GM19351 (cell line): ENCODE data around the gene ZNF280C.
"Not testable (repeated sequence)": the region's sequence is repeated elsewhere in the genome, so short reads cannot be mapped to it uniquely, and the experiment has no call there.

Experiments
- ATAC-seq: cut with Tn5 transposase; IDR thresholded peaks from one replicate; pipeline ENCODE4 v1.9.1; 2021; ENCODE audit warnings: mild to moderate bottlenecking, moderate library complexity; ENCODE audit not compliant: unreplicated experiment

Gene ZNF280C

GRCh38 chrX:130268449-130269170, at the start of gene ZNF280C:
TSS of gene ZNF280C (minus strand) at chrX:130268899. CDS start at chrX:130260449, 8,450 bp downstream.
- ATAC-seq: peak; percentile 89

- ATAC-seq: no peak
Observed at GRCh38 chrX:130304587-130305368, 36.1 kb upstream of the ZNF280C start.

GRCh38 chrX:130301977-130302376, 33.3 kb upstream of the ZNF280C start:
- ATAC-seq: no peak

DNA sequence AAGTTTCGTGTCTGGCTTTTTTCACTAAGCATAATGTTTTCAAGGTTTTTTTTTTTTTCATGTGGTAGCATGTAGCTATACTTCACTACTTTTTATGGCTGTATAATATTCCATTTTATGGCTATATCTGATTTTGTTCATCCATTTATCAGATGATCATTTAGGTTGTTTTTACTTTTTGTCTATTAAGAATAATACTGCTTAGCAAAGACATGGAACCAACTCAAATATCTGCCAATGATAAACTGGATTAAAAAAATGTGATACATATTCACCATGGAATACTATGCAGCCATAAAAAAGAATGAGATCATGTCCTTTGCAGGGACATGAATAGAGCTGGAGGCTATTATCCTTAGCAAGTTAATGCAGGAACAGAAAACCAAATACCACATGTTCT, 32.7 kb upstream of the ZNF280C start:
- ATAC-seq: no peak

GRCh38 chrX:130300010-130300282, 31.2 kb upstream of the ZNF280C start:
- no peak for ATAC-seq

GRCh38 chrX:130299279-130300009, 30.7 kb upstream of the ZNF280C start:
- no peak for ATAC-seq

GRCh38 chrX:130296743-130297142, 28.0 kb upstream of the ZNF280C start:
- ATAC-seq: no peak

DNA sequence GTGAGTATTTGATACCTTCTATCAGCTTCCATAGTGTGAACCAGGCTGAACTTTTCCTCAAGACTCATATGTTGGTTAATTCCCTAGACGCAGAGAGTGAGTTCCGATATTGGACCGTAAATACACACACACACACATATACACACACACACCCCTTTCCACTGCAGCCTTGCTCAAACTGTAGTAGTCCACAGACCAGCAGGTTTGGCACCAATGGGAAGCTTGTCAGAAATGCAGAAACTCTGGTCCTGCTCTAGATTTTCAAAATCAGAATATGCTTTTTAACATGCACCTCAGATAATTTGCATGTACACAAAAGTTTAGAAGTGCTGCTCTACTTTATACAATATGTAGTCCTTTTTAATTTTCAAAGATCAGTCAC, 27.6 kb upstream of the ZNF280C start:
- ATAC-seq: no peak

DNA sequence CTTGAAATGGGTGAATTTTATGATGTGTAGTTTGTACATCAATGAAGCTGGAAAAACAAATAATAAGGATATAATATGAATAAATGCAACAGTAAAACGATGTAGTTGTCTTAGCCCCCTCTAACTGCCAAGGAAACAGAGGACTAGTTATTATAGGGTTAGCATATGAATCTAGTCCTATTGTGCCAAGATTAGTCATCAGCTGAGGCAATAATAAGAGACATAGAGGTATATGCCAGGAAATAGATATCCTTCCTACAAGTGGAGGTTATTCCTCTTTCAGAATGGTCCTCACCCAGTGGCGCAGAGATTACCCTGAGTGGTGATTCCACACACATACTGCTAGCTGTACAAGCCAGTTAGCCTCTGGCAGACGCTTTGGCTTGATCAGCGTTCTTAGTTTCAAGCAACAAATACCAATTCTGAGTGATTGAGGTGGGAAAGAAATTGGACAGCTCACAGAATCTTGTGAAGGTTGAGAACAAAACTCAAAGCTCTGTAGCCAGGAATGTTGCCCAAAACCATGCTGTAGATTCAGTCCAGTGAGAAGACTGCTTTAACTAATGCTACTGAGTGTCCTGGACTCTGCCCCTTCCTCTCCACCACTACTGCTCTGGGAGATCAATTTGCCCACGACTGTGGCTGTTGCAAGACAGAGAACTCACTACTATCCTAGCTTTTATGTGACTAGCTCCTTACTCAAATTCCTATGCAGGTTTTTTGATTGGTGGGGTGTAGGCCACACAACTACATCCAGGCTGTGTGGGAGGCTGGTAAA, 27.0 kb upstream of the ZNF280C start:
- ATAC-seq: no peak

- no peak for ATAC-seq
Observed at GRCh38 chrX:130287071-130287770, 18.5 kb upstream of the ZNF280C start.

DNA sequence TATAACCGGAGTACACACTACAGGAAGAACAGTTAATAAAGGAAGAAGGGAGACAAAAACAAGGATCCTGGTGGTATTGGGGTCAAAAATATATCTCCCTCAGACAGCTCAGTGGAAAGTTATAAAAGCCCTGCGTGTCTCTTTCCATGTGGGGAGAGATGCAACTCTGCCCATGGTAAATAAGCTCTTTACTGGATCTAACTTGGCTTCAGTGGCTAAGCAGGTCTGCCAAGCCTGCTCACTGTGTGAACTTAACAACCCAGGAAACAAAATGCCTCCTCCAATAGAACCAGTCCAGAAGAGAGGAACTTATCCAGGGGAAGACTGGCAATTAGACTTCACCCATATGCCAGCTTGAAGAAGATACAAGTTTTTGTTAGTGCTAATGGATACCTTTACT, 17.0 kb upstream of the ZNF280C start:
- ATAC-seq: no peak

DNA sequence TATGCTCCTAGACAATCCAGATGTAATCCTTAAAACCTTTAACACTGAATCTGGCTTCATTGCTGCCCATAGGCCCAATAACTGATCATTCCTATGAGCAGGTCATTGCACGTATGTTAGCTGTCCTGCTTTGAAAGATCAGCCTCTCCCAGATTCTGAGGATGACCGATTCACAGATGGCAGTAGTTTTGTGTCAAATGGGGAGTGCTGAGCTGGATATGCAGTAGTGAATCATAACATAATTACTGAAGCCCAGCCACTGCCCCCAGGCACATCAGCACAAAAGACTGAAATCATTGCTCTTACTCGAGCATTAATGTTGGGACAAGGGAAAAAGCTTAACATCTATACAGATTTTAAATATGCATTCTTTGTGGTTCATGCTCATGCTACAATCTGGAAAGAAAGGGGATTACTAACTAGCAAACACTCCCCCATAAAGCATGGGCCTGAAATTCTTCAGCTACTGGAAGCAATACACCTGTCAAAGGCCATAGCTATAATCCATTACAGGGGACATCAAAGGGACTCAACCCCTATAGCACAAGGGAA, 16.4 kb upstream of the ZNF280C start:
- ATAC-seq: no peak

DNA sequence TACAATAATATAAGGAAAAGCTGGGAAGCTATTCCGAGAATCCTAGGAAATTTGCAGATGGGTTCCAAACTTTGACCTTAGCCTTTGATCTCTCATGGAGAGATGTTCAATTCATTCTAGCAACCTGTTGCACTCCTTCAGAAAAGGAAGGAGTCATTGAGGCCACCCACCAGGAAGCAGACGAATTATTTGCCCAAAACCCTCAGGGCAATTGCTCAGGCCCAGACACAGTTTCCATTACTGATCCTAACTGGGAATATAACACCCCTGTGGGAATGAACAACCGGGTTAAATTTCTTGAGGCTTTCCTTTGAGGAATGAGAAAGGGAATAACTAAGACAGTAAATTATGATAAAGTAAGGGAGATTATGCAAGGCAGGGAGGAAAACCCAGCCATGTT, 13.5 kb upstream of the ZNF280C start:
- no peak for ATAC-seq

- no peak for ATAC-seq
Observed at GRCh38 chrX:130280901-130281300, 12.2 kb upstream of the ZNF280C start.

DNA sequence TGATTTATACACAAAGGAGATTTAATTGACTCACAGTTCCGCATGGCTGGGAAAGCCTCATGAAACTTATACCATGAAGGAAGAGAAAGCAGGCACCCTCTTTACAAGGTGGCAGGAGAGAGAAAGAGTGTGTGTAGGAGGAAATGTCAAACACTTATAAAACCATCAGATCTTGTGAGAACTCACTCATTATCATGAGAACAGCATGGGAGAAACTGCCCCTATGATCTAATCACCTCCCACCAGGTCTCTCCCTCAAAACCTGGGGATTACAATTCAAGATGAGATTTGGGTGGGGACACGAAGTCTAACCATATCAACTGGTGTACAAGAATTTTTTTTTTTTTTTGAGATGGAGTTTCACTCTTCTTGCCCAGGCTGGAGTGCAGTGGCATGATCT, 3.6 kb upstream of the ZNF280C start:
- ATAC-seq: not testable (repeated sequence)

DNA sequence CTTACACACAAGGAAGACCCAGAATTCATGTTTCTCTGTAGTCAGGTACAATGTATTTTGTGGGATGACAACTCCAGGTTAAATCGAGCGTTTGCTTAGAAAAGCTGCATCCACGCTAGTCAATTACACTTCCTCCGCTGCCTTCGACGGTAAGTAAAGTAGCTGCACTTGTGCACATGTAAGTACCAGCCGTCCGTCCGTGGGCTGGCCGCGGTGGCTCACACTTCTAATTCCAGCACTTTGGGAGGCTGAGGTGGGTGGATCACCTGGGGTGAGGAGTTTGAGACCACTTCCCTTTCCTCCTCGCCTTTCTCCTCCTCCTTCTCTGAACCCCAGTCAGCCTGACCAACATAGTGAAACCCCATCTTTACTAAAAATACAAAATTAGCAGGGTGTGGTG, 692 bp upstream of the ZNF280C start:
- ATAC-seq: not testable (repeated sequence)

GRCh38 chrX:130267956-130268448, 697 bp downstream of the ZNF280C start:
- peak; percentile 7 for ATAC-seq

DNA sequence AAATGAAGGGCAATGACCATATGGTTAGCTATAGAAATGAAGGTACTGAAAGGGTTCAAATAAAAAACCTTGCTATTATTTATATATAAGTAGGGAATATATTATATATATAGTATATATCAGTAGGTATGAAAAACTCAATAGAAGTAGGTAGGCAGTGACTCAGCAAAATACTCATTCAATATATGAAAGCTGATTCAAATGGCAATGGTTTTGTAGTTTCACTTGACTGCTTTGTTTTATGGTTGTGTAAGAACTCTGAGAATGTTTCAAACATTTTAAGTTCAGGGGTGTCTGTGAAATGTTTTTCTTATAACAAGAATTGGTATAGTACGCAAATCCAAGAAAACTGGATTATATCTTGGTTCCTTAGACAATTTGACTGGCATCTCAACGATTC, 4.1 kb downstream of the ZNF280C start:
- ATAC-seq: no peak

- ATAC-seq: no peak
Observed at GRCh38 chrX:130263016-130263415, 5.7 kb downstream of the ZNF280C start.

- no peak for ATAC-seq
Observed at GRCh38 chrX:130262231-130262630, 6.5 kb downstream of the ZNF280C start.
